Left renal pelvis (tissue), 4 donors: ENCODE data around the gene CNIH2. TPM values are rescaled to one million over a fixed set of nuclear protein-coding genes. Genes with fewer than 3 reads are reported as not detected.
"Not testable (repeated sequence)": the region's sequence is repeated elsewhere in the genome, so short reads cannot be mapped to it uniquely, and the experiment has no call there.

Source experiments
- DNase-seq, 4 donors: peaks; one replicate each; pipeline ENCODE4 v3.0.0-alpha.2; 2013; ENCODE audit warnings: low read depth in 4 of 4, low spot score in 3 of 4
- polyA plus RNA-seq, 4 donors: library from polyadenylated mRNA; unstranded; fragments of 120-200 nt; gene quantifications; one replicate each; pipeline ENCODE4 v1.2.1, GENCODE V29; 2013; ENCODE audit not compliant: insufficient read length in 4 of 4

Gene CNIH2
- polyA plus RNA-seq, 4 donors, result 3.6 to 6.1 (median 4.3) TPM

DNA sequence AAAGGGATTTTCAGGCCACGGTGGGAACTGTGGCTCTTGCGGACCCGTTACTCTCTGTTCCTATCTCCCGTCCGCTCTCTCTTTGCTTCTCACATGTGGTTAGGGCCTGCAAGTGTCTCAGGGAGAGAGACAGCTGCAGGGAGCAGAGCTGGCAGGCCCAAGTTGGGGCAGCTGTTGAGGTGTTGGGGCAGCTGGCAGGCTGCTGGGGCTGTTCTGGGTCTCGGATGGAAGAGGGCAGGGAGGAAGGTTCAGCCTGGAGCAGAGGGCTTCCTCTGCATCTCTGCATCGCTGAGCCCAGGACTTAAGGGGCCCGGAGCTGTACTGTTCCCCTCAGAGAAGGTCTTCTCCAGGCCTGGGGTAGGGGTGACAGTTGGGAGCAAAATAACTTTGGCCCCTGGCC lies 2.6 kb upstream of the CNIH2 start:
- DNase-seq, result no peak

DNA sequence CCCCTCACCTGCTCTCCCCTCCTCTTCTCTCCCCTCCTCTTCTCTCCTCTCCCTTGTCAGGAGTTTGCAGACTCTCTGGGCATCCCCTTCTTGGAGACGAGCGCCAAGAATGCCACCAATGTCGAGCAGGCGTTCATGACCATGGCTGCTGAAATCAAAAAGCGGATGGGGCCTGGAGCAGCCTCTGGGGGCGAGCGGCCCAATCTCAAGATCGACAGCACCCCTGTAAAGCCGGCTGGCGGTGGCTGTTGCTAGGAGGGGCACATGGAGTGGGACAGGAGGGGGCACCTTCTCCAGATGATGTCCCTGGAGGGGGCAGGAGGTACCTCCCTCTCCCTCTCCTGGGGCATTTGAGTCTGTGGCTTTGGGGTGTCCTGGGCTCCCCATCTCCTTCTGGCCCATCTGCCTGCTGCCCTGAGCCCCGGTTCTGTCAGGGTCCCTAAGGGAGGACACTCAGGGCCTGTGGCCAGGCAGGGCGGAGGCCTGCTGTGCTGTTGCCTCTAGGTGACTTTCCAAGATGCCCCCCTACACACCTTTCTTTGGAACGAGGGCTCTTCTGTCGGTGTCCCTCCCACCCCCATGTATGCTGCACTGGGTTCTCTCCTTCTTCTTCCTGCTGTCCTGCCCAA lies 1.9 kb upstream of the CNIH2 start:
- DNase-seq, result no peak

DNA sequence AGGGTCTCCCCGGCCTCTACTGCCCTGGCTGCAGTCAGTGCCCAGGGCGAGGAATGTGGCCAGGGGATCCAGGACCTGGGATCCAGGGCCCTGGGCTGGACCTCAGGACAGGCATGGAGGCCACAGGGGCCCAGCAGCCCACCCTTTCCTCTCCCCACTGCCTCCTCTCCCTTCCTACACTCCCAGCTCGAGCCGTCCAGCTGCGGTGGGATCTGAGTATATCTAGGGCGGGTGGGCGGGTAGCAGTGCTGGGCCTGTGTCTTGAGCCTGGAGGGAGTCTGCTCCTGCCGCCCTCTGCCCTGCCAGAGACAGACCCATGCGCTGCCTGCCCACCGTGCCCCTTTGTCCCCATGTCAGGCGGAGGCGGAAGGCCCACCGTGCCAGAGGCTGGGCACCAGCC lies 1.4 kb upstream of the CNIH2 start:
- DNase-seq, result not testable (repeated sequence)

DNA sequence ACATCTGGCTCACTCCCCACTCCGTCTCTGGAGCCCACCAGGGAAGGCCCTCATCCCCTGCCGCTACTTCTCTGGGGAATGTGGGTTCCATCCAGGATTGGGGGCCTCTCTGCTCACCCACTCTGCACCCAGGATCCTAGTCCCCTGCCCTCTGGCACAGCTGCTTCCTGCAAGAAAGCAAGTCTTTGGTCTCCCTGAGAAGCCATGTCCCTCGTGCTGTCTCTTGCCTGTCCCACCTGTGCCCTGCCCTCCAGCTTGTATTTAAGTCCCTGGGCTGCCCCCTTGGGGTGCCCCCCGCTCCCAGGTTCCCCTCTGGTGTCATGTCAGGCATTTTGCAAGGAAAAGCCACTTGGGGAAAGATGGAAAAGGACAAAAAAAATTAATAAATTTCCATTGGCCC lies 911 bp upstream of the CNIH2 start:
- DNase-seq, result not testable (repeated sequence)

DNA sequence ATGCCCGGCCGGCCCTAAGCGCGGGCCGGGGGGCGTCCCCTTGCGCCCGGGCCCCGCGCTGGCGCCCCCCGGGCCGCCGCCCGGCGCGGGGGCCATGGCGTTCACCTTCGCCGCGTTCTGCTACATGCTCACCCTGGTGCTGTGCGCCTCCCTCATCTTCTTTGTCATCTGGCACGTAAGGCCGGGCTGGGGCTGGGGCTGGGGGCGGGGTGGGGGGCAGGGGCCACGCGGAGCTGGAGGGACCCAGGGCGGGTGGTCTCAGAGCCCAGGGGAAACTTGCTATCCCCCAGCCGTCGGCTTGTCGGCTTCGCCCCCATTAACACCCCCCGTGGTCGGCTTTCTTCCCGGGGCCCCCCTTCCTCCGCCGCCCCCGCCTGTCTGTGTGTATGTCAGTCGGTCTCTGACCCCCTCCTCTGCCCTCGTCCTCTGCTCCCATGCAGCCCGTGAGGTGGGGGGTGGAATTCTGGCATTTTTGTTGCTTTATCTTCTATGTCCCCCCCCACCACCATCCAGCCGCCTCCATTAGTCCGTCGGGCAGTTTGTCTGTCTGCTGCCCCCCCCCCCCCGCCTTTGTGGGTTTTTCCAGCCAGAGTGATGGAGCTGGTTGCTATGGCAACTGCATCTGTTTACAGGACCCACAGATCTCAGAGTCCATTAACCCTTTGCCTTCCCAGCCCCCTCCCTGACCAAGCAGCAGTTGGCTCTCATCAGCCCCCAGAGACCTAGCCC lies 552 bp downstream of the CNIH2 start:
- DNase-seq, result no peak

DNA sequence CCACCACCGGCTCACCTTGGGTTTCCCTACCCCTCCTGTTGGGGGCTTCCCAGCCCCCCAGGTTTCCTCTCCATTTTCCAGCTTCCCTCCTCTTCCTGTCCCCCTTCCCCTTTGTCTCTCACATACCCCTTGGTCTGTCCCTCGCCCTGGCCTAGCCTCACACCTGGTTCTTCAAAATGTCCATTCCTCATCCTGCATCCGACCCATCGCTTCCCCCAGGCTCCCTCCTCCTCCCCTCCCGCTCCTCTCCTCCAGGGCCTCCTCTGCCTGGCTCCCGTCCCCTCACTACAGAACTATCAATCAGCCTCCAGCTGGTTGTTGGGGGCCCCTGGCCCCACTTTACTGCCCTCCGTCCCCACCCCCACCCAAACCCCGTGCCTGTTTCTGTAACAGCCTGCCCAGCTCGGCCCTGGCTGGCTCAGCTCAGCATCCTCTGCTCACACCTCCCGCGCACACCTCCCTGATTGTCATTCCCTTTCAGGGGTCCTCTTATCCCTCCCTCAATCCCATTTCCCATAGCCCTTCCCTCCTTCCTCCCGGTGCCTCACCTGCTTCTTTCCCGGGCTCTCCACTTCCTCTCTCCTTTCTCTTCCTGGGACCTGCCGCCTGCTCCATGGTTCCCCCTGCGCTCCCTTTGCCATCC lies 1.2 kb downstream of the CNIH2 start:
- no peak for DNase-seq

DNA sequence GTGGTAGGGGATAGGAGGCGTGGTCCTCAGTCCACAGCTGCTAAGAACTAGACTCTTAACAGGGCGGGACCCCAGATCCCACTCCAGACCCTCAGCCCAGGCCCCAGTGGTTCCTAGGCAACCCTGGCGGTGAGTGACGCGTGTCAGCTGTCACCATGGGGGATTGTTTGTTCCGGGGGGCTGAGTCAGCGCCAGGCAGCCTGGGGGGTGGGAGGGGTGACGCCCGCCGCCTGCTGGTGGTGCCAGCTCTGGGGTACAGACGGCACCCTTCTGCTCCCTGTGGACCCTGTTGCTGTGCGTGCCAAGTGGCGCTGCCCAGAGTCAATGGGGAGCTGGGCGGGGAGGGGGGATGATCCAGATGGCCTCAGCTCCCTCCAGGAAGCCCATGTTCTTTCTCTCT lies 2.5 kb downstream of the CNIH2 start:
- no peak for DNase-seq

DNA sequence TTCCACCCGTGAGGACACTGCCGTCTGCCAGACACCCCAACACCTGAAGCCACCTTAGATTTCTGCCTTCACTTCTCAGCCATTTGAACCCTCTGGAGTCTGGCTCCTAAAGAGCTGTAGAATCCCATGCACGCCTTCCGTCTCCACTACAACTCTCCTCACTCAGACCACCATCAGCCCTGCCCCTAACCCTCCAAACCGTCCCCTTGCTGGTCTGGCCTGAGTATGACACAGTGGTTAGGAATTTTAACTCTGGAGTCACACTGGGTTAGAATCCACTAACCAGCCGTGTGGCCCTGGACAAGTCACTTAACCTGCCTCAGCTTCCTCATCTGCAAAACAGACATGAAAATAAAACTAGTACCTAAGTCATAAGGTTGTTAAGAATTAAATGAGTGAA lies 3.0 kb downstream of the CNIH2 start:
- no peak for DNase-seq

DNA sequence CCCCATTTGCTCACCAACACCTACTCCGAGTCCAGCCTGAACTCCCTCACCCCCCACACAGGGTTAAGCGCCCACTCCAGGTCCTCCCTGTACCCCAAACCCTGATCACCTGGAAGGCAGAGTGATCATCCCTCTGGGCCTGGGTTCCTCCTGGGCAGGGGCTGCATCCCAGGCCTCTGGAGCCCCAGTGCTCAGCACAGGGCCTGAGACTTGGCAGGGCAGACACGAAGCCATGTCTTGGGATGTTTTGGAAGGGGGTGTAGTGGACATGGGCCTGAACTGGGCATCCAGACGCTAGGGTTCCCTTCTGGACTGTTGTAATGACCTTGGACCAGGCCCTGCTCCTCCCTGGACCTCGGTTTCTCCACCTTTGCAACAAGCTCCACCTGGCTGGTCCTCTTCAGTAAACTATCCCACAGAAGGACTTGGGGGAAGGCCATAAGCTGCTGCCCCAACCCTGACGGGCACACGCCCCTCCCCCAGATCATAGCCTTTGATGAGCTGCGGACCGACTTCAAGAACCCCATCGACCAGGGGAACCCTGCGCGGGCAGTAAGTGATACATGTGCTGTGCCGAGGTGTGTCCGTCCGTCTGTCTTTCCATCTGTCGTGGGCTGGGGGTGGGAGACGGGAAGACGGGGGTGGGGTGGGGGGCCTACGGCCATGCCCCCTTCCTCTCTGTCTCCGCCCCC lies 3.9 kb downstream of the CNIH2 start:
- DNase-seq, result no peak

DNA sequence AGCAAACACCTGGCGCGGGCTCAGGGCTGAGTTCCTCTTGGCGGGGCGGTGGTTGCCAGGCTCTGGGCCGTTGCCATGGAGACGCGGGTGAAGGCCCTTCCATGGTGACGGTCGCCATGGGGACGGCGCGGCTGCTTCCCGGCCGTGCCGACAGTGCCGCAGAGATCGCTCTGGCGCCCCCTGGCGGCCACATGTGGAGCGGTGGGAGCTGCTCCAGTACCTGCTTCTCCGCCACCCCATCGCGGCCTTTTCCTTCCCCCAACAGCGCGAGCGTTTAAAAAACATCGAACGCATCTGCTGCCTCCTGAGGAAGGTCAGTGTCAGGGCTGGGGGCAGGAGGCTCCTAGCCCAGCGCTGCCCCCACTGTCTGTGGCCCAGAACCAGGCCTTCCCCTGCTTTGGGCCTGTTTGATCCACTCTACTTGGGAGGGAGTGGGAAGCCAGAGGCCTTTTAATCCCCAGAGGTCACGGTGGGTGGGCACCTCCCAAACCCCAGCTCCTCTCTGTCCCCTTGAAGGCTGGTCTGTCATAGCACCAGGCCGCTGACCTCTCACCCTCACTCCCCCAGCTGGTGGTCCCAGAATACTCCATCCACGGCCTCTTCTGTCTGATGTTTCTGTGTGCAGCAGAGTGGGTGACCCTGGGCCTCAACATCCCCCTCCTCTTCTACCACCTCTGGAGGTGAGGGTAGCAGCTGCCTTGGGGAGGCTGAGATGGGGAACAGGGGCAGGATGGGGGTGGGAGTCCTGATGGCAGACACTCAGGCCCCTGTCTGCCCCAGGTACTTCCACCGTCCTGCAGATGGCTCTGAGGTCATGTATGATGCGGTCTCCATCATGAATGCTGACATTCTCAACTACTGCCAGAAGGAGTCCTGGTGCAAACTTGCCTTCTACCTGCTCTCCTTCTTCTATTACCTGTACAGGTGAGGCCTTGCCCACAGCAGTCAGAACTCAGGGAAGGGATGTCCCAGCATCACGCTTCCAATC lies 4.8 kb downstream of the CNIH2 start:
- DNase-seq, result peak; percentile 83 to 94 (median 90)

DNA sequence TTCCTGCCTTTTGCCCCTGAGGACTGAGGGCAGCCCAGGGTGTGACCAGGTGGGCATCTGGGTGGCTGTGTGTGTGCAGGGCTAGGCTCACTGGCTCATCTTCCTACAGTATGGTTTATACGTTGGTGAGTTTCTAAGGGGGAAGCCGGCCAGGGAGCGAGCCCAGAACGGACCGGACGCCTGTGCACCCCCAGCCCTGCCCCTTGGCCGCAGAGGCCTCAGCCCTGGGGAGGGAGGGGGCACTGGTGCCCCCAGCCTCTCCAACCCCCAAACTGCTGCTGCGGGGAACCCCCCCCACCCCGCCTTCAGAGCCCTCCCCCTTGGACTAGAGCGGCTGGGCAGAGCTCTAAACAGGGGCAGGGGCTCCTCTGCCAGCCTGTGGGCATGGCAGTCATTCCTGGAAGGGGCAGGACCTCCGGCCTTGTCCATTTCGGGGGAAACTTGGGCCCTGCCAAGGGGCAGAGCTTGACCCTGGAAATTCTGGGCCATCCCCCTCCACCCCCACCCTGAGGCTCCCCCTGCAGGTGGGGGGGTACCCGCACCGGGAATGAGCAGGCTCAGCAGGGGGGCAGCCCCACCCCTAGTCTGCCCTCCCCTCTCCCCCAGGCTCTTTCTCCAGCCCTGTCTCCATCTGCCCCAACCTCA lies 5.6 kb downstream of the CNIH2 start:
- no peak for DNase-seq

DNA sequence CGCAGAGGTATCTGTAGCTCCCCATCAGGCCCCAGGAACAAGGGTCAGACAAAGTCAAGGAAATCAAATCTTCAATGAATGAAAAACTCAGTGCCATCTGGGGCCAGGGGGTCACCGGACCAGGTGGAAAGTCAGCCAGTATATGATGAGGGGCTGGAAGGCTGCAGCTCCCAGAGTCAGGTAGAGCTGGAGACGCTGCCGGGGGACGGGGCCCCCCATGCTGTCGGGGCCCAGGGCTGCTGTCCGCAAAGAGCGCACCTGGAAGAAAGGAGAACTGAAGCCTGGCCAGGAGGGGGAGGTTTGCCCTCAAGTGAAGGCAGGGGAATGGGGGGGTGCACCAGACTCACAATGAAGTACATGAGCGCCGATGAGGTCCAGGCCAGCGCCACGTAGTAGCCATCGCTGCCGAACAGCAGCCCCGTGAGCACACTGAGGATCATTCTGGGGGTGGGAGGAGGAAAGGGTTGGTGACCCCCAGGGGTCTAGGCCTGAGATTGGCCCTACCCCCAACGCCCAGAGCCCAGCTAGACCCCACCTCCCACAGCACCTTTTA lies 6.6 kb downstream of the CNIH2 start:
- DNase-seq, result no peak

DNA sequence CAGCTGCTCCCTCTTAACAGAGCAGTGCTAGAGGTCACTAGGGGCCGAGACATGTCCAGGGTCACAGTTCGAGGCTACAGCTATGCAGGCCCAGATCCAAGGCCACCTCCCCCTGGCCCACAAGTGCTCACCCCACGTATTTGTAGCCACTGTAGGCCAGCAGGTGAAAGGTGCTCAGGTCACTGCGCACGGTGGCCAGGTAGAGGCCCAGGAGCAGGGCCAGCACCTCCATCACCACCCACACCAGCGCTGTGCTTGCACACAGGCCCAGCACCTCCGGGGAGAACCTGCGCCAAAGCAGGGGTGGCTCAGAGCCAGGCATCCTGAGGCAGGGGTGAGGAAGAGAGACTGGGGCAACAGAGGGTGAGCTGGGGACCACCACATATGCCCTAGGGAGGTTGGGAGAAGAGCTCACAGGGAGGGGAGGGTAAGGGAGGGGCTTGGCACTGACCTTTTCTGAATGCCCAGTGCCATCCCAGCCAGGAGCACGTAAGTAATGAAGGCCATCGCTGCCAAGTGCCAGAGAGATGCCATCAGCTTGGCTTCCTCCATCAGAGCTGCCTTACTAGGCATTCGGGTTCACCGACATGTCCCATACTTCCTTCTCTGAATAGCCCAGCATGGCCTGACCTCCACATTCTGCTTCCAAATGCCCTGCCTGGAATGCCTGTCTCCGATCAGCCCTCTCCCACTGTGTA lies 7.4 kb downstream of the CNIH2 start:
- DNase-seq, result no peak

DNA sequence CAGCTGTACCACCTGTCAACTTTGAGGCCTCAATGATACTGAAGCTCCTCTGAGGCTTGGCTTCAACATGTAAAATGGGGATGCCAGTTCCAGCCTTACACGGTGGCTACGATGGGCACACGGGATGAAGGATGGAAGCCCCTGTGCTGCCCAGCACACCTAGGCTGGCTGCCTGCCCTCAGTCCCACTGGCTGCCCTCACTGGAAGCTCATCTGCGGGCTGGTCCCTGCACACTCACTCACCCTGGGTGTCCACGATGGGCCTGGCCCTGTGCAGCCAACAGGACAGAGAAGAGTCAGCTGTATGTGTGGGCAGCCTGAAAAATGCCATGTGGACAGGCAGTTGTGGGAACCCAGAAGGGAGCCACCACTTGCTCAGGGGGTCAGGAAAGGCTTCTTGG lies 8.7 kb downstream of the CNIH2 start:
- DNase-seq, result no peak

DNA sequence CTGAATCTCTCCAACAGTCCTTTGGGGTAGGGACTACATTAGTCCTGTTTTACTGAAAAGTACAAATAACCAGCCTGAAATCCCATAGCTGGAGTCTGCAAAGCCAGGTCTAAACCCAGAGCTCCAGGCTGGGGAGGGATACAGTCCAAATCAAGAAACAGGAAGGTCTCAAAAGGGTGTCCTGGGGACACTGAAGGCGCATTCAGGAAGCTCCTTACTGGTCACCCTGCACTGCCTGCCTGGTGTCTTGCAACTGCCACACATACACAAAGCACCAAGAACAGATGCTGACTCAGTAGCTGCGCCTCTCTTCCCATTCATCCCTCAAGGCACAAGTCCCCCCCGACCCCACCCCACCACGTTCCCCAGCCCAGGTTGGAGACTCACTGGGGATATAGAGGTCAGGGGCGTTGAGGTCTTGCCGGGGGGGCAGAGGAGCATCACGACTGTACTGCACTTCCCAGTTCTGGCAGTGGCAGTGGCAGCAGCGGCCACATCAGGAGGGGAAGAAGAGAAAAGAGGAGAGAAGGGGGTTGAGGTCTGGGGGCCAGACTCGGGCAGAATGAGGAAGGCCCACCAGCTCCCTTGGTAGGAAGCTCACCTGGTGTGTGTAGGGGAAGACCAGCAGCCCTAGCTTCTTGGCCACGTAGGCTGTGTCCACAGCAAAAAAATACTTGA lies 9.4 kb downstream of the CNIH2 start:
- DNase-seq, result no peak

DNA sequence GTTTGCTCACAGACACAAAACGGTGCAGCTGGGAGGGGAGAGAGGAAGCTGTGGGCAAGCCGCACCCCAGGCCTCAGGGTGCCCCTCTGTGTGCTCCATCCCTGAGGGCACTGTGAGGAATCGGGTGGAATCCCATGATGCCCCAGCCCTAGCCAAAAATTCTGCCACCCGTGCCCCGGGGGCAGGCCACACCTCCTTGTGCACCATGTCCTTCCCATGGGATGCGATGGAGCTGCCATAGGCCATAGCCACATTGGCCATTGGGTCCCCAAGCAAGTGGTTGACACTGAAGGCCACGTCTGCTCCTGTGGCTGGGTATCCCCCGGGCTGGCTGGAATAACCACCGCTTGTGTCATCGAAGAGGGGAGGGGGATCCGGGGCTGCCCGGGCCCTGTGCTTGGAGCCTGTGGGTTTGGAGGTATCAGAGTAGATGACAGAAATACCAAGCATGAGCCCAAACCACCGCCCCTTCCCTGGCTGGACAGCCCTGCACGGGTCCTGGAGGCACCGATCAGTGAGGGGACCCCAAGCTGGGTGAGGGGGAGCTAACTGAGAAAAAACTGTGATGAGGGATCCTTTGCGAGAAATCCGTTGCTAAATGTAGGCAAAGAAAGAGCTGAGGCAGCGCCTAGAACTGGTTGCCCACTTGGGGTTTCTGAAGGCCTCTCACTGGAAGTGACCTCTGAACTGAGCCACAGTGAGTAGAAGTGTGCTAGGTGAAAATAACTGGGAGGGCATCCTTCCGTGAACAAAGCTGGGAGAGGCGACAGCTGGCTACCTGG lies 10.1 kb downstream of the CNIH2 start:
- no peak for DNase-seq
